Brain microvascular endothelial cell (primary cell): ENCODE results near the gene IAPP.

Source experiments
- DNase-seq: peaks from one replicate; pipeline ENCODE4 v3.0.0-alpha.2; 2020
- H3K27ac ChIP-seq: fragments of 250-450 bp; sonication (Bioruptor Pico); 2 replicates; pipeline ENCODE4 v1.5.1; 2020; ENCODE audit warnings: mild to moderate bottlenecking, moderate library complexity
- H3K27me3 ChIP-seq: fragments of 250-450 bp; sonication (Bioruptor Pico); replicated peaks from 2 replicates; pipeline ENCODE4 v1.5.1; 2020; ENCODE audit warnings: mild to moderate bottlenecking
- H3K36me3 ChIP-seq: fragments of 250-450 bp; sonication (Bioruptor Pico); replicated peaks from 2 replicates; pipeline ENCODE4 v1.5.1; 2020; ENCODE audit warnings: mild to moderate bottlenecking
- H3K4me3 ChIP-seq: 2 replicates; pipeline ENCODE4 v1.5.1; 2011; ENCODE audit warnings: low read depth, mild to moderate bottlenecking, control low read depth, low read length, moderate library complexity
- CTCF ChIP-seq: IDR thresholded peaks from 2 replicates; pipeline ENCODE4 v1.5.1; 2011; ENCODE audit warnings: low read depth, mild to moderate bottlenecking, moderate library complexity, low read length, control low read depth, inconsistent platforms; ENCODE audit errors: missing control alignments
- in situ Hi-C: cut with HindIII; loops from 2 replicates; pipeline ENCODE4 v1.10.0; 2017; ENCODE audit warnings: low sequenced_read_pairs, low pct_ligation_motif_present

IAPP gene

GRCh38 chr12:21336656-21337055 lies 36.0 kb upstream of the IAPP start:
- in situ Hi-C loops = no loop called here
- no peak for DNase-seq
- Histone ChIP-seq H3K4me3 (no peak overlapping the region), H3K27me3 (no peaks in the 10 kb centered on the region), H3K36me3 (no peaks in the 10 kb centered on the region), H3K27ac (no peak overlapping the region)
- no peak for TF ChIP-seq CTCF

GRCh38 chr12:21337453-21337852 lies 35.2 kb upstream of the IAPP start:
- no peak for TF ChIP-seq CTCF
- no peak overlapping the region for H3K4me3 ChIP-seq
- no peaks in the 10 kb centered on the region for H3K27me3 ChIP-seq
- DNase-seq = no peak
- no peaks in the 10 kb centered on the region for H3K36me3 ChIP-seq
- in situ Hi-C loops = no loop called here
- H3K27ac ChIP-seq = no peak overlapping the region

- no peak overlapping the region for H3K4me3 ChIP-seq
- H3K36me3 ChIP-seq = no peaks in the 10 kb centered on the region
- DNase-seq = no peak
- in situ Hi-C loops = no loop called here
- TF ChIP-seq CTCF = no peak
- H3K27me3 ChIP-seq = no peaks in the 10 kb centered on the region
- H3K27ac ChIP-seq = no peak overlapping the region
Measured at GRCh38 chr12:21337959-21338744, 34.5 kb upstream of the IAPP start.

- Histone ChIP-seq H3K36me3 (no peaks in the 10 kb centered on the region), H3K27me3 (no peaks in the 10 kb centered on the region), H3K27ac (no peak overlapping the region), H3K4me3 (no peak overlapping the region)
- in situ Hi-C loops = no loop called here
- TF ChIP-seq CTCF = no peak
- DNase-seq = no peak
Measured at GRCh38 chr12:21339921-21340320, 32.8 kb upstream of the IAPP start.

- no peak for TF ChIP-seq CTCF
- DNase-seq = no peak
- in situ Hi-C loops = no loop called here
- no peak overlapping the region for H3K4me3 ChIP-seq
- H3K27me3 ChIP-seq = no peaks in the 10 kb centered on the region
- H3K27ac ChIP-seq = no peak overlapping the region
- H3K36me3 ChIP-seq = no peaks in the 10 kb centered on the region
Measured at GRCh38 chr12:21340403-21340802, 32.3 kb upstream of the IAPP start.

GRCh38 chr12:21341769-21342168 lies 30.9 kb upstream of the IAPP start:
- H3K36me3 ChIP-seq = no peaks in the 10 kb centered on the region
- DNase-seq = no peak
- no peak overlapping the region for H3K27ac ChIP-seq
- H3K27me3 ChIP-seq = no peaks in the 10 kb centered on the region
- H3K4me3 ChIP-seq = no peak overlapping the region
- TF ChIP-seq CTCF = no peak
- in situ Hi-C loops = no loop called here
